SH-SY5Y (cell line): Measurements from ENCODE around the gene ACOT11.

Experiments
- GATA2 ChIP-seq: IDR thresholded peaks from 2 replicates; pipeline ENCODE4 v1.6.1; 2011; ENCODE audit warnings: mild to moderate bottlenecking, low read depth, low read length
- GATA3 ChIP-seq: IDR thresholded peaks from 2 replicates; pipeline ENCODE4 v1.6.1; 2011; ENCODE audit warnings: low read depth, mild to moderate bottlenecking, low read length, moderate library complexity

GRCh38 chr1:54652168-54652567 lies 104.1 kb downstream of the ACOT11 start:
- TF ChIP-seq GATA3 (no peak), GATA2 (no peak)
